Activated CD4-positive, alpha-beta T cell treated with anti-CD3 and anti-CD28 coated beads, Interleukin-2, amount 10 ng/mL, durations not matched to agents 24 days and 14 days (primary cell): ENCODE measurements around the gene BBOF1. TPM values are rescaled to one million over a fixed set of nuclear protein-coding genes. Genes with fewer than 3 reads are reported as not detected.
"Not testable (repeated sequence)": the region's sequence is repeated elsewhere in the genome, so short reads cannot be mapped to it uniquely, and the experiment has no call there.

Experiments
- DNase-seq: peaks from one replicate; pipeline ENCODE4 v3.0.0; 2022
- H3K27ac Mint-ChIP-seq: one replicate; pipeline ENCODE4 v1.8.0; 2022; ENCODE audit warnings: mild to moderate bottlenecking, mixed read lengths
- H3K27me3 Mint-ChIP-seq: one replicate; pipeline ENCODE4 v1.8.0; 2022; ENCODE audit warnings: mixed read lengths
- H3K36me3 Mint-ChIP-seq: one replicate; pipeline ENCODE4 v1.8.0; 2022; ENCODE audit warnings: low read depth, mild to moderate bottlenecking, mixed read lengths
- H3K4me1 Mint-ChIP-seq: one replicate; pipeline ENCODE4 v1.8.0; 2021; ENCODE audit warnings: mixed read lengths
- H3K4me3 Mint-ChIP-seq: one replicate; pipeline ENCODE4 v1.8.0; 2022; ENCODE audit warnings: mild to moderate bottlenecking, moderate library complexity, mixed read lengths
- H3K9me3 Mint-ChIP-seq: one replicate; pipeline ENCODE4 v1.8.0; 2021; ENCODE audit warnings: mixed read lengths
- intact Hi-C: fragments of 100-400 bp; cut with micrococcal nuclease; formaldehyde crosslinking; loops from one replicate; pipeline ENCODE4 v1.15.1; 2023
- total RNA-seq: library from RNA; stranded (reverse); gene quantifications from 2 replicates; pipeline ENCODE4 v1.2.3, GENCODE V29; 2022

Gene BBOF1
- total RNA-seq, 1 donor from 2014 or later, result 0.72 TPM

GRCh38 chr14:74085828-74086227, 66.7 kb downstream of the BBOF1 start:
- H3K4me3 Mint-ChIP-seq, result peak overlapping the region; percentile 99
- H3K4me1 Mint-ChIP-seq, result peaks cover 35% of the 10 kb centered on the region
- H3K27ac Mint-ChIP-seq, result peak overlapping the region; percentile 97
- no peaks in the 10 kb centered on the region for H3K27me3 Mint-ChIP-seq
- DNase-seq, result no peak
- H3K36me3 Mint-ChIP-seq, result peaks cover 13% of the 10 kb centered on the region
- intact Hi-C loops, result loop anchor here (2.0 kb wide), 2 partner anchors 199 to 325 kb away; partner anchors contain the start of gene ZNF410
- H3K9me3 Mint-ChIP-seq, result no peaks in the 10 kb centered on the region

GRCh38 chr14:74089251-74090020, 70.3 kb downstream of the BBOF1 start:
- intact Hi-C loops, result no loop called here
- no peak for DNase-seq
- Mint-ChIP-seq H3K4me3 (no peak overlapping the region), H3K27me3 (no peaks in the 10 kb centered on the region), H3K27ac (no peak overlapping the region), H3K36me3 (peaks cover 16% of the 10 kb centered on the region), H3K9me3 (no peaks in the 10 kb centered on the region), H3K4me1 (peaks cover 19% of the 10 kb centered on the region)

DNA sequence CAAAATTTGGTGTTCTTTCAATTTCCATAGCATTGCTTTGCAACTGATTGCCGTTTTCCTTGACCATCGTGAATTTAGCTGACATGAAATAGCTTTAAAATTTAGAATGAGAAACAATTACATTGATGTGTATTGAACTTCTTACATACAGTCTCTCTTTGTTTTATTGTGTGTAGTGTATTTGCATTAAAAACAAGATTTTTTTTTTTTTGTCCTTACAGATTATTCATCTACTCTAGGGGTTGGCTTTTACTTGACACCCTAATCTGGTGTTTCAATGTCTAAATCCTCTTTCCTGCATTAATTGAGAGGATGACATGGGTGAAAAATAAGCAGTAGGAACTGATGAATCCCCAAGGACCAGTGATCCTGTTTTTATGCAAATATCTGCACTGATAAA, 86.2 kb downstream of the BBOF1 start:
- Mint-ChIP-seq H3K9me3 (no peaks in the 10 kb centered on the region), H3K4me3 (no peak overlapping the region), H3K36me3 (peaks cover 18% of the 10 kb centered on the region), H3K27me3 (no peaks in the 10 kb centered on the region), H3K4me1 (peaks cover 3% of the 10 kb centered on the region), H3K27ac (no peak overlapping the region)
- intact Hi-C loops, result no loop called here
- DNase-seq, result no peak

DNA sequence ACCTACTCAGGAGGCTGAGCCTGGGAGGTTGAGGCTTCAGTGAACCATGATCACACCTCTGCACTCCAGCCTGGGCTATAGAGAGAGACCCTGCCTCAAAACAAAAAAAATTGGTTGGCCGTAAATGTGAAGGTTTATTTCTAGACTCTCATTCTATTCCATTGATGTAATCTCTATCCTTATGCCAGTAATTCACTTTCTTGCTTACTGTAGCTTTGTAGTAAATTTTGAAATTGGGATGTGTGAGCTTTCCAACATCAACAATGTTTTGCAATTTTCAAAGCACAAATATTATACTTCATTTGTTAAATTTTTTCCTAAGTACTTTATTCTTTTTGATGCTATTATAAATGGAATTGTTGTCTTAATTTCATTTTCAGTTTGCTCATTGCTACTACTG, 90.2 kb downstream of the BBOF1 start:
- no peak for DNase-seq
- intact Hi-C loops, result no loop called here
- Mint-ChIP-seq H3K36me3 (peaks cover 13% of the 10 kb centered on the region), H3K27ac (no peak overlapping the region), H3K4me3 (no peak overlapping the region), H3K9me3 (no peaks in the 10 kb centered on the region), H3K27me3 (no peaks in the 10 kb centered on the region), H3K4me1 (peaks cover 3% of the 10 kb centered on the region)

DNA sequence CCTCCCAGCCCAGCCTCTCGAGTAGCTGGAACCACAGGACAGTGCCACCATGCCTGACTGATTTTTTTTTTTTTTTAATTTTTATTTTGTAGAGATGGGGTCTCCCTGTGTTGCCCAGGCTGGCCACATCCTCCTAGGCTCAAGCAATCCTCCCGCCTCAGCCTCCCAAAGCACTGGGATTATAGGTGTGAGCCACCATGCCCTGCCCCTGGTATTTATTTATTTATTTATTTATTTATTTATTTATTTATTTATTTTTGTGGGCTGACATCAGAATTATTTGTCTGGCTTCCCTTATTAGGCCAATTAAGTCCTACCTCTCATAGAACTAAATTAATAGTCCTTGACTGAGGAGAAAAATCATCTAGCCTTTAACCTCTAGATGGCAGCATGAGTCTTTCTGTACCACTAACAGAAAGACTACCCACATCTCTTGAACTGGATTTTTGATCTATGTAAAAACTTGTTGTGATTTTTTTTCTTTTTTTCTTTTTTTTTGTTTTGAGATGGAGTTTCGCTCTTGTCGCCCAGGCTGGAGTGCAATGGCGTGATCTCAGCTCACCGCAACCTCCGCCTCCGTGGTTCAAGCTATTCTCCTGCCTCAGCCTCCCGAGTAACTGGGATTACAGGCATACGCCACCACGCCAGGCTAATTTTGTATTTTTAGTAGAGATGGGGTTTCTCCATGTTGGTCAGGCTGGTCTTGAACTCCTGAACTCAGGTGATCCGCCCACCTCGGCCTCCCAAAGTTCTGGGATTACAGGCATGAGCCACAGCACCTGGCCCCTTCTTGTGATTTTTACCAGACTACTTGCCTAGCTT, 92.5 kb downstream of the BBOF1 start:
- not testable (repeated sequence) for H3K27ac Mint-ChIP-seq, H3K4me1 Mint-ChIP-seq, H3K27me3 Mint-ChIP-seq, H3K4me3 Mint-ChIP-seq, H3K9me3 Mint-ChIP-seq
- intact Hi-C loops, result loop anchor here (1.0 kb wide), 2 partner anchors 106 to 140 kb away; no protein-coding TSS in a partner anchor
- H3K36me3 Mint-ChIP-seq, result peaks cover 13% of the 10 kb centered on the region
- DNase-seq, result peak; percentile 68

Other genes with a start within 250 kb of the BBOF1 start
- gene PTGR2, start 167.5 kb upstream of the BBOF1 start, total RNA-seq, result 1.5 and 2.1 TPM in 2 replicates
- 62.7 and 70.2 TPM in 2 replicates for gene ZNF410, start 132.5 kb upstream of the BBOF1 start, total RNA-seq
- gene FAM161B, start 69.3 kb upstream of the BBOF1 start, total RNA-seq, result 0.57 and 0.75 TPM in 2 replicates
- gene COQ6, start 69.0 kb upstream of the BBOF1 start, total RNA-seq, result 16.6 and 20.1 TPM in 2 replicates
- gene ENTPD5, start 61 bp upstream of the BBOF1 start, total RNA-seq, result 10.6 and 12.2 TPM in 2 replicates
- gene ALDH6A1, start 65.1 kb downstream of the BBOF1 start, total RNA-seq, result 10.8 and 11.8 TPM in 2 replicates
- gene LIN52, start 65.6 kb downstream of the BBOF1 start, total RNA-seq, result 15.2 and 21.5 TPM in 2 replicates
- not detected in 2 replicates for gene VSX2, start 220.1 kb downstream of the BBOF1 start, total RNA-seq